GM23248 (cell line): ENCODE measurements around the gene BMP8A. TPM values are rescaled to one million over a fixed set of nuclear protein-coding genes. Genes with fewer than 3 reads are reported as not detected.
"Not testable (repeated sequence)": the region's sequence is repeated elsewhere in the genome, so short reads cannot be mapped to it uniquely, and the experiment has no call there.

Experiments
- DNase-seq: peaks from one replicate; pipeline ENCODE4 v3.0.0-alpha.2; 2015
- H2AFZ ChIP-seq: fragments of 200-600 bp; sonication (generic); 2 replicates; pipeline ENCODE4 v1.6.1; 2016; ENCODE audit warnings: antibody characterized with exemption
- H3F3A ChIP-seq: fragments of 200-600 bp; sonication (generic); 2 replicates; pipeline ENCODE4 v1.6.1; 2016; ENCODE audit warnings: mild to moderate bottlenecking, antibody characterized with exemption, mixed run types; ENCODE audit not compliant: insufficient read depth
- H3K27ac ChIP-seq: fragments of 200-600 bp; sonication (generic); 2 replicates; pipeline ENCODE4 v1.5.1; 2016; ENCODE audit warnings: mild to moderate bottlenecking
- H3K27me3 ChIP-seq: fragments of 200-600 bp; sonication (generic); replicated peaks from 2 replicates; pipeline ENCODE4 v1.6.1; 2016; ENCODE audit warnings: mild to moderate bottlenecking; ENCODE audit not compliant: insufficient read depth
- H3K36me3 ChIP-seq: fragments of 200-600 bp; sonication (generic); 2 replicates; pipeline ENCODE4 v1.6.1; 2016; ENCODE audit warnings: low read depth, mild to moderate bottlenecking
- H3K4me1 ChIP-seq: fragments of 200-600 bp; sonication (generic); 2 replicates; pipeline ENCODE4 v1.6.1; 2016; ENCODE audit warnings: mild to moderate bottlenecking; ENCODE audit not compliant: insufficient read depth
- H3K4me2 ChIP-seq: fragments of 200-600 bp; sonication (generic); one replicate; pipeline ENCODE4 v1.6.1; 2016; ENCODE audit warnings: mild to moderate bottlenecking; ENCODE audit not compliant: unreplicated experiment
- H3K4me3 ChIP-seq: fragments of 200-600 bp; sonication (generic); 2 replicates; pipeline ENCODE4 v1.5.1; 2016; ENCODE audit warnings: mild to moderate bottlenecking
- H3K79me2 ChIP-seq: fragments of 200-600 bp; sonication (generic); 2 replicates; pipeline ENCODE4 v1.6.1; 2016; ENCODE audit warnings: mild to moderate bottlenecking; ENCODE audit not compliant: insufficient read depth
- H3K9ac ChIP-seq: fragments of 200-600 bp; sonication (generic); 2 replicates; pipeline ENCODE4 v1.6.1; 2016; ENCODE audit warnings: mild to moderate bottlenecking
- H3K9me2 ChIP-seq: fragments of 200-600 bp; sonication (generic); 2 replicates; pipeline ENCODE4 v1.6.1; 2016; ENCODE audit warnings: mixed run types, mild to moderate bottlenecking, moderate library complexity; ENCODE audit not compliant: insufficient read depth
- H3K9me3 ChIP-seq: fragments of 200-600 bp; sonication (generic); one replicate; pipeline ENCODE4 v1.6.1; 2017; ENCODE audit warnings: low read depth
- H4K20me1 ChIP-seq: fragments of 200-600 bp; sonication (generic); 2 replicates; pipeline ENCODE4 v1.6.0; 2016; ENCODE audit not compliant: insufficient read depth
- EZH2 ChIP-seq: fragments of 200-600 bp; sonication (generic); IDR thresholded peaks from 2 replicates; pipeline ENCODE4 v1.6.1; 2018; ENCODE audit warnings: antibody characterized with exemption, mild to moderate bottlenecking; ENCODE audit not compliant: insufficient read depth, poor library complexity, severe bottlenecking
- EZH2phosphoT487 ChIP-seq: fragments of 200-600 bp; sonication (generic); IDR thresholded peaks from 2 replicates; pipeline ENCODE4 v1.6.1; 2018; ENCODE audit warnings: antibody characterized with exemption, moderate library complexity, mild to moderate bottlenecking, low read depth; ENCODE audit not compliant: insufficient read depth
- WGBS, 2 experiments: methylation state at CpG; one replicate each; pipeline ENCODE4 v1.1.6; 2015 to 2017; ENCODE audit warnings: low lambda C conversion rate in 2 of 2, low coverage in 1 of 2; ENCODE audit errors: missing lambda C conversion rate in 2 of 2; 5-methylcytosine and 5-hydroxymethylcytosine counted together
- in situ Hi-C: fragments of 300-500 bp; cut with MboI; formaldehyde crosslinking; loops from 2 replicates; pipeline ENCODE4 v1.15.0; 2020
- polyA plus RNA-seq: library from polyadenylated mRNA; unstranded; fragments of >200 nt; fragmentation: Nextera tagmentation; extraction: Ambion mirVana; gene quantifications from 2 replicates; pipeline ENCODE4 v1.2.1, GENCODE V29; 2016
- total RNA-seq: library from RNA; depleted of rRNA; stranded (reverse); fragments of >200 nt; shearing (Covaris generic); gene quantifications from 2 replicates; pipeline ENCODE4 v1.2.3, GENCODE V29; 2014

Gene BMP8A
- total and polyA plus RNA-seq, 2 experiments from 2014 or later = not detected

GRCh38 chr1:39526466-39527189, 35.2 kb downstream of the BMP8A start:
- H3K9me2 ChIP-seq = no peaks in the 10 kb centered on the region
- no peak overlapping the region for H3K4me3 ChIP-seq
- no peaks in the 10 kb centered on the region for H3K27me3 ChIP-seq
- H3F3A ChIP-seq = no peaks in the 10 kb centered on the region
- no peak overlapping the region for H2AFZ ChIP-seq
- WGBS, 2 experiments = 94 to 95% methylated on average over 11 of the region's 11 CpGs
- TF ChIP-seq EZH2phosphoT487 = no peak
- no peak for TF ChIP-seq EZH2
- DNase-seq = no peak
- H3K9ac ChIP-seq = no peak overlapping the region
- peaks cover 10% of the 10 kb centered on the region; the same call in 1 of the 2 replicates for H3K36me3 ChIP-seq
- H4K20me1 ChIP-seq = no peaks in the 10 kb centered on the region
- in situ Hi-C loops = loop anchor here (25.0 kb wide), 1 partner anchor 439 kb away; no protein-coding TSS in a partner anchor
- H3K4me1 ChIP-seq = no peaks in the 10 kb centered on the region
- H3K4me2 ChIP-seq = no peak overlapping the region
- no peaks in the 10 kb centered on the region for H3K79me2 ChIP-seq
- no peaks in the 10 kb centered on the region for H3K9me3 ChIP-seq
- H3K27ac ChIP-seq = no peak overlapping the region

- not testable (repeated sequence) for H3K27ac ChIP-seq, H3K79me2 ChIP-seq, H3K9me2 ChIP-seq, H3K4me3 ChIP-seq, H3K4me1 ChIP-seq, H3K4me2 ChIP-seq, H2AFZ ChIP-seq, H4K20me1 ChIP-seq, H3K9ac ChIP-seq, H3K9me3 ChIP-seq, H3K27me3 ChIP-seq, DNase-seq, H3F3A ChIP-seq
- H3K36me3 ChIP-seq = peaks cover 10% of the 10 kb centered on the region; the same call in 1 of the 2 replicates
- WGBS, 2 experiments = 91% methylated on average over 7 to 8 of the region's 8 CpGs
- in situ Hi-C loops = loop anchor here (25.0 kb wide), 1 partner anchor 440 kb away; no protein-coding TSS in a partner anchor
Measured at GRCh38 chr1:39527190-39527579, 35.7 kb downstream of the BMP8A start.

GRCh38 chr1:39528082-39528481, 36.6 kb downstream of the BMP8A start:
- no peak for TF ChIP-seq EZH2
- TF ChIP-seq EZH2phosphoT487 = no peak
- in situ Hi-C loops = loop anchor here (25.0 kb wide), 1 partner anchor 441 kb away; no protein-coding TSS in a partner anchor
- Histone ChIP-seq H3K9me2 (no peaks in the 10 kb centered on the region), H2AFZ (no peak overlapping the region), H4K20me1 (no peaks in the 10 kb centered on the region), H3K9me3 (no peaks in the 10 kb centered on the region), H3K79me2 (no peaks in the 10 kb centered on the region), H3K27ac (no peak overlapping the region), H3K9ac (no peak overlapping the region), H3K4me2 (no peak overlapping the region), H3K4me3 (no peak overlapping the region), H3K27me3 (no peaks in the 10 kb centered on the region), H3F3A (no peaks in the 10 kb centered on the region), H3K36me3 (peaks cover 10% of the 10 kb centered on the region; the same call in 1 of the 2 replicates), H3K4me1 (no peaks in the 10 kb centered on the region)
- no peak for DNase-seq
- 96 to 97% methylated on average over 4 of the region's 4 CpGs for WGBS, 2 experiments

GRCh38 chr1:39529901-39530535, 38.6 kb downstream of the BMP8A start:
- Histone ChIP-seq H3K4me1 (no peaks in the 10 kb centered on the region), H3K27me3 (no peaks in the 10 kb centered on the region), H3K9me3 (no peaks in the 10 kb centered on the region), H3K9me2 (no peaks in the 10 kb centered on the region), H3K27ac (no peak overlapping the region), H3K4me2 (no peak overlapping the region), H2AFZ (no peak overlapping the region), H3F3A (no peaks in the 10 kb centered on the region), H3K79me2 (no peaks in the 10 kb centered on the region), H4K20me1 (no peaks in the 10 kb centered on the region), H3K9ac (no peak overlapping the region), H3K4me3 (no peak overlapping the region), H3K36me3 (peaks cover 24% of the 10 kb centered on the region; the same call in 1 of the 2 replicates)
- TF ChIP-seq EZH2 (no peak), EZH2phosphoT487 (no peak)
- in situ Hi-C loops = loop anchor here (25.0 kb wide), 1 partner anchor 443 kb away; no protein-coding TSS in a partner anchor
- no peak for DNase-seq
- WGBS, 2 experiments = 90 to 94% methylated on average over 9 to 10 of the region's 10 CpGs
